Measurements from ENCODE around the gene DAAM1.

DNA sequence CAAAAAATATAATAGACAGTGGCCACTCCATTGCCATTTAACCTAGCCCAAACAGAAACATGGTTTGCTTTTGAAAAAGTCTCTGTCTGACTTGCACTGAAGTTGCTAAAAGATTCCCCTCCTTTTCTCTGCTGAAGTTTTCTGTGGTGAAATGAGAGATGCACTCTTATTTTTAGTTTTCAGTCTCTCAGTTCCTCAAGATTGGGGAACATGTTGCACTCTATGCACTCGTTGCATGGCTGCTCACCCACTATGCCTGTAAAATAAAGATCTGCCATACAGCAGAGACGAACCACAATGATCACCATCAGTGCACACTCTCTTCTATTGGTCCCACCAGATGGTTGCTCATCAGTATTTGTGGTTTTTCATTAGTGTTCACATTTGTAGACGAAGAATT lies 13.1 kb upstream of the DAAM1 start:
- TF ChIP-seq, protein P1, sequence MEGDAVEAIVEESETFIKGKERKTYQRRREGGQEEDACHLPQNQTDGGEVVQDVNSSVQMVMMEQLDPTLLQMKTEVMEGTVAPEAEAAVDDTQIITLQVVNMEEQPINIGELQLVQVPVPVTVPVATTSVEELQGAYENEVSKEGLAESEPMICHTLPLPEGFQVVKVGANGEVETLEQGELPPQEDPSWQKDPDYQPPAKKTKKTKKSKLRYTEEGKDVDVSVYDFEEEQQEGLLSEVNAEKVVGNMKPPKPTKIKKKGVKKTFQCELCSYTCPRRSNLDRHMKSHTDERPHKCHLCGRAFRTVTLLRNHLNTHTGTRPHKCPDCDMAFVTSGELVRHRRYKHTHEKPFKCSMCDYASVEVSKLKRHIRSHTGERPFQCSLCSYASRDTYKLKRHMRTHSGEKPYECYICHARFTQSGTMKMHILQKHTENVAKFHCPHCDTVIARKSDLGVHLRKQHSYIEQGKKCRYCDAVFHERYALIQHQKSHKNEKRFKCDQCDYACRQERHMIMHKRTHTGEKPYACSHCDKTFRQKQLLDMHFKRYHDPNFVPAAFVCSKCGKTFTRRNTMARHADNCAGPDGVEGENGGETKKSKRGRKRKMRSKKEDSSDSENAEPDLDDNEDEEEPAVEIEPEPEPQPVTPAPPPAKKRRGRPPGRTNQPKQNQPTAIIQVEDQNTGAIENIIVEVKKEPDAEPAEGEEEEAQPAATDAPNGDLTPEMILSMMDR (conservative IDR thresholded peaks at IDR 0.05; ENCODE audit: low read length) = no peak
- no peak for TF ChIP-seq EZH2phosphoT487 (IDR thresholded peaks at IDR 0.05; ENCODE audit: borderline replicate concordance, low read depth, low read length)

All from OCI-LY7 (cell line).